SK-N-MC (cell line): Measurements from ENCODE around the gene MAGI1.

ENCODE experiments used
- EZH2 ChIP-seq: fragments of 200-600 bp; sonication (generic); IDR thresholded peaks from one replicate; pipeline ENCODE4 v1.6.1; 2017; ENCODE audit warnings: antibody characterized with exemption
- FOXP2 ChIP-seq: optimal IDR thresholded peaks from 2 replicates; pipeline ENCODE3; 2011; ENCODE audit warnings: mild to moderate bottlenecking, moderate library complexity; ENCODE audit not compliant: insufficient read depth; ENCODE audit errors: extremely low read length, control extremely low read depth
- POLR2AphosphoS5 ChIP-seq: IDR thresholded peaks from 2 replicates; pipeline ENCODE4 v1.6.1; 2012; ENCODE audit warnings: mild to moderate bottlenecking, low read depth, low read length, borderline replicate concordance

DNA sequence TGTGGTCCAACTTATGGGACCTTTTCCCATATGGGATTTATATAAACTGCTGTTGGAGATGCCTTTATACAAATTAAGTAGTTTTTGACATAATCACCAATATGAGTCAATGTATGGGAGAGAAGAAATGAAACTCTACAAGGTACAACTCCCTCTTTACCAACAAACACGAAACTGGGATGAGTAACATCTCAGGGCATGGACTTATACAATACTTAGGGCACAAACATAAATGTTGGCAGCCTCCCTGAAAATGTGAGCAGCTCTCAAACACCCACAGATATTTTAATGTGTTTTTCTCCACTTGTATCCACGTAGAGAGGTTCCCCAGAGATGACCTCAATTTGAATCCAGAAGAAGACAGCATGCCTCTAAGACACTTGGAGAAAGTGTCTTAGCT lies 161.6 kb downstream of the MAGI1 start:
- TF ChIP-seq EZH2 (no peak), POLR2AphosphoS5 (no peak), FOXP2 (no peak)
